GM06990 (cell line): Measurements from ENCODE around the gene DENND1A.

ENCODE experiments used
- DNase-seq: peaks from one replicate; pipeline ENCODE4 v3.0.0-alpha.2; 2011; ENCODE audit not compliant: insufficient read length; ENCODE audit errors: extremely low read depth
- H3K27me3 ChIP-seq: replicated peaks from 2 replicates; pipeline ENCODE4 v1.6.0; 2011; ENCODE audit warnings: low read length; ENCODE audit not compliant: control insufficient read depth, insufficient read depth
- H3K36me3 ChIP-seq: 2 replicates; pipeline ENCODE4 v1.5.1; 2011; ENCODE audit warnings: low read length; ENCODE audit not compliant: control insufficient read depth, insufficient read depth
- H3K4me3 ChIP-seq: replicated peaks from 2 replicates; pipeline ENCODE4 v1.5.1; 2011; ENCODE audit warnings: low read depth, mild to moderate bottlenecking, control low read depth, low read length
- TF ChIP-seq, protein P1 (sequence below): IDR thresholded peaks from 2 replicates; pipeline ENCODE4 v1.5.1; 2011; ENCODE audit warnings: low read length, control low read depth, mild to moderate bottlenecking, inconsistent platforms; ENCODE audit not compliant: insufficient read depth, poor library complexity, severe bottlenecking

The DENND1A gene

DNA sequence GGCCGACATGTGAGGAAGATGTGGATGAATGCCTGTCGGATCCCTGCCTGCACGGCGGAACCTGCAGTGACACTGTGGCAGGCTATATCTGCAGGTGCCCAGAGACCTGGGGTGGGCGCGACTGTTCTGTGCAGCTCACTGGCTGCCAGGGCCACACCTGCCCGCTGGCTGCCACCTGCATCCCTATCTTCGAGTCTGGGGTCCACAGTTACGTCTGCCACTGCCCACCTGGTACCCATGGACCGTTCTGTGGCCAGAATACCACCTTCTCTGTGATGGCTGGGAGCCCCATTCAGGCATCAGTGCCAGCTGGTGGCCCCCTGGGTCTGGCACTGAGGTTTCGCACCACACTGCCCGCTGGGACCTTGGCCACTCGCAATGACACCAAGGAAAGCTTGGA, 559.8 kb downstream of the DENND1A start:
- no peaks in the 10 kb centered on the region for H3K36me3 ChIP-seq

DNA sequence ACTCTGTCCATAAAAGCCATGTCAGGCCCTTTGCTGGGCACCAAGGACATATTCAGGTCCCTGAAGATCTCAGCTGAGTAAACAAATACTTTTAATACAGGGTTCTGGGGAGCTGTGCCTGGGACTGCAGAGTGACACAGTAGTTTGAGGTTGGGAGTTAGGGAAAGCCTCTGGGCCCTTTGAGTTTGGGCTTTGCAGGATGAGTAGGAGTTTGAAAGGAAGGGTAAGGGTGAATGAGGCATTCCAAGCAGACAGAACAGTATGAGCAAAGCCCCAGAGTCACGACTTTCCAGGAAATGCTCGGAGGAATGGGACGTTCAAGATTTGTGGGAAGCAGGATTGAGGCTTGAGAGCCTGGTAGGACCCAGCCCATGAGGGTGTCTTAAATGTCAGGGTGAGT, 560.6 kb downstream of the DENND1A start:
- DNase-seq, result no peak
- Histone ChIP-seq H3K36me3 (no peaks in the 10 kb centered on the region), H3K4me3 (no peak overlapping the region), H3K27me3 (peaks cover 1% of the 10 kb centered on the region)
- TF ChIP-seq, protein P1, sequence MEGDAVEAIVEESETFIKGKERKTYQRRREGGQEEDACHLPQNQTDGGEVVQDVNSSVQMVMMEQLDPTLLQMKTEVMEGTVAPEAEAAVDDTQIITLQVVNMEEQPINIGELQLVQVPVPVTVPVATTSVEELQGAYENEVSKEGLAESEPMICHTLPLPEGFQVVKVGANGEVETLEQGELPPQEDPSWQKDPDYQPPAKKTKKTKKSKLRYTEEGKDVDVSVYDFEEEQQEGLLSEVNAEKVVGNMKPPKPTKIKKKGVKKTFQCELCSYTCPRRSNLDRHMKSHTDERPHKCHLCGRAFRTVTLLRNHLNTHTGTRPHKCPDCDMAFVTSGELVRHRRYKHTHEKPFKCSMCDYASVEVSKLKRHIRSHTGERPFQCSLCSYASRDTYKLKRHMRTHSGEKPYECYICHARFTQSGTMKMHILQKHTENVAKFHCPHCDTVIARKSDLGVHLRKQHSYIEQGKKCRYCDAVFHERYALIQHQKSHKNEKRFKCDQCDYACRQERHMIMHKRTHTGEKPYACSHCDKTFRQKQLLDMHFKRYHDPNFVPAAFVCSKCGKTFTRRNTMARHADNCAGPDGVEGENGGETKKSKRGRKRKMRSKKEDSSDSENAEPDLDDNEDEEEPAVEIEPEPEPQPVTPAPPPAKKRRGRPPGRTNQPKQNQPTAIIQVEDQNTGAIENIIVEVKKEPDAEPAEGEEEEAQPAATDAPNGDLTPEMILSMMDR, result no peak

More for the DNA sequence above, 559.8 kb downstream of the DENND1A start:
- DNase-seq, result no peak
- TF ChIP-seq, protein P1, result no peak
- no peak overlapping the region for H3K4me3 ChIP-seq
- peaks cover 3% of the 10 kb centered on the region for H3K27me3 ChIP-seq

DNA sequence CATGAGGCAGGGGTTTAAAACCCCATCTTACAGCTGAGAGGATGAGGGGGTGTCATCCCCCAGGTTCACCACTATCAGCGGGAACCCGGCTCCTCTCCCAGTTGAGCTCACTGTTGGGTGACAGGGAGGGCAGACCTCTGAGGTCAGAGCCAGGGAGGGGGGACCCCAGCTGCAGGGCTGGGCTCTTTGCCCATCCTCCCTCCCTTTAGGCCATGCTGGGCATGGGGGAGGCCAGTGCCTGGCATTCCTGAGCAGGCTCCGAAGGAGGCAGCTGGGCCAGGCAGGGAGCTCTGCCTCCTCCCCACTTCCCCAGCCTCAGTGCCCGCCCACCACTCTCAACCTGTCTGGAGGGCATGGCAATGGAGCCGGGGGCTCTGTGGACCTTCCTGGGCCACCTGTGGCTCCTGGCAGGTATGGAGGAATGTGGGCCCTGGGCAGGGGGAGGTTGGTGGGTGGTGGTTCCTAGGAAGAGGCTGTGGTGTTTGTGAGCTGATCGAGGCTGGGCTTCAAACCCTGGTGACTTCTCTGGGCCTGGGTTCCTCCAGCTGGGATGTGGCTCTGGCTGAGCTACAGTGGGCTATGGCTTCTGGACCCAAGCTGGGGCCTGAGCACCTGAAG, 561.3 kb downstream of the DENND1A start:
- TF ChIP-seq, protein P1, result no peak
- DNase-seq, result no peak
- H3K27me3 ChIP-seq, result peaks cover 1% of the 10 kb centered on the region

DNA sequence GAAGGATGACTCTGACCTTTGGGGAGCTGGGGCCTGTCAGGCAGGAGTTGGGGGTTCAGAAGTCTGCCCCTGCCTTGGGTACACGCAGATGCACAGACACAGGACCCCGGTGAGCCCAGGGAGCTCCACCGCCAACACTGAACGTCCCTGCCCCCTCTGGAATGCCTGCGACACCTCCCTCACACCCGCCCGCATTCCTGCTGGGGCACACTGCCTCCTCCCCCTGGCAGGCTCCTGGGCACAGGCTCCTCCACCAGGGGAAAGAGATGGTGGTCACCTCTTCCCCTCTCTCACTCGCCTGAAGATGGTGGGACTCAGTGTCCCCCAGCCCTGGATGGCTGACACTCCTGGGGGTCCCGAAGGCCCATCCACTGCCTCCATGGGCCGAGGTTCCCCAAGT, 561.9 kb downstream of the DENND1A start:
- Histone ChIP-seq H3K4me3 (no peak overlapping the region), H3K27me3 (peaks cover 1% of the 10 kb centered on the region), H3K36me3 (no peaks in the 10 kb centered on the region)
- no peak for DNase-seq
- TF ChIP-seq, protein P1, result no peak

More for the DNA sequence above, 561.3 kb downstream of the DENND1A start:
- H3K36me3 ChIP-seq, result no peaks in the 10 kb centered on the region
- no peak overlapping the region for H3K4me3 ChIP-seq

DNA sequence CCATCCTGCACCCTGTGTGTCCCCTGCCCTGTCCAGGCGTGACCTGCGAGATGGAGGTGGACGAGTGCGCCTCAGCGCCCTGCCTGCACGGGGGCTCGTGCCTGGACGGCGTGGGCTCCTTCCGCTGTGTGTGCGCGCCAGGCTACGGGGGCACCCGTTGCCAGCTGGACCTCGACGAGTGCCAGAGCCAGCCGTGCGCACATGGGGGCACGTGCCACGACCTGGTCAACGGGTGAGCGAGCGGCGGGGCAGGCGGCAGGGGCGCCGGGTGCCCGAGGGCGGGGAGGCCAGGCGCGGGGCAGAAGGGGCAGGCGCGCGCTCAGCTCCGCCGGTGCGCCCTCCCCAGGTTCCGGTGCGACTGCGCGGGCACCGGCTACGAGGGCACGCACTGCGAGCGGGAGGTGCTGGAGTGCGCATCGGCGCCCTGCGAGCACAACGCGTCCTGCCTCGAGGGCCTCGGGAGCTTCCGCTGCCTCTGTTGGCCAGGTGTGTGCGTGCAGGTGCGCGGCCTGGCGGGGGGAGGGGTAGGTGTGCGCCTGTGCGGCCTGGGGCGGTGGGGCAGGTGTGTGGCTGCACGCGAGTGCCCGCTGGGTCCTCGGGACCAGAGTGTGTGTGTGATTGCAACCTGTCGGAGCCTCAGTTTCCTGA, 563.9 kb downstream of the DENND1A start:
- Histone ChIP-seq H3K36me3 (no peaks in the 10 kb centered on the region), H3K27me3 (peaks cover 1% of the 10 kb centered on the region; the same call in 1 of the 2 replicates), H3K4me3 (no peak overlapping the region)
- TF ChIP-seq, protein P1, result no peak
- DNase-seq, result no peak
